ENCODE measurements around the gene EDEM2.

GRCh38 chr20:35134880-35135279, 12.3 kb downstream of the EDEM2 start:
- no peak for TF ChIP-seq CTCF (IDR thresholded peaks at IDR 0.05; ENCODE audit: insufficient read depth, low read depth, low read length)
- no peak for TF ChIP-seq EZH2 (IDR thresholded peaks at IDR 0.05; ENCODE audit: insufficient read depth, low read length)
